ENCODE measurements around the gene FAT2.

FAT2 gene, protein sequence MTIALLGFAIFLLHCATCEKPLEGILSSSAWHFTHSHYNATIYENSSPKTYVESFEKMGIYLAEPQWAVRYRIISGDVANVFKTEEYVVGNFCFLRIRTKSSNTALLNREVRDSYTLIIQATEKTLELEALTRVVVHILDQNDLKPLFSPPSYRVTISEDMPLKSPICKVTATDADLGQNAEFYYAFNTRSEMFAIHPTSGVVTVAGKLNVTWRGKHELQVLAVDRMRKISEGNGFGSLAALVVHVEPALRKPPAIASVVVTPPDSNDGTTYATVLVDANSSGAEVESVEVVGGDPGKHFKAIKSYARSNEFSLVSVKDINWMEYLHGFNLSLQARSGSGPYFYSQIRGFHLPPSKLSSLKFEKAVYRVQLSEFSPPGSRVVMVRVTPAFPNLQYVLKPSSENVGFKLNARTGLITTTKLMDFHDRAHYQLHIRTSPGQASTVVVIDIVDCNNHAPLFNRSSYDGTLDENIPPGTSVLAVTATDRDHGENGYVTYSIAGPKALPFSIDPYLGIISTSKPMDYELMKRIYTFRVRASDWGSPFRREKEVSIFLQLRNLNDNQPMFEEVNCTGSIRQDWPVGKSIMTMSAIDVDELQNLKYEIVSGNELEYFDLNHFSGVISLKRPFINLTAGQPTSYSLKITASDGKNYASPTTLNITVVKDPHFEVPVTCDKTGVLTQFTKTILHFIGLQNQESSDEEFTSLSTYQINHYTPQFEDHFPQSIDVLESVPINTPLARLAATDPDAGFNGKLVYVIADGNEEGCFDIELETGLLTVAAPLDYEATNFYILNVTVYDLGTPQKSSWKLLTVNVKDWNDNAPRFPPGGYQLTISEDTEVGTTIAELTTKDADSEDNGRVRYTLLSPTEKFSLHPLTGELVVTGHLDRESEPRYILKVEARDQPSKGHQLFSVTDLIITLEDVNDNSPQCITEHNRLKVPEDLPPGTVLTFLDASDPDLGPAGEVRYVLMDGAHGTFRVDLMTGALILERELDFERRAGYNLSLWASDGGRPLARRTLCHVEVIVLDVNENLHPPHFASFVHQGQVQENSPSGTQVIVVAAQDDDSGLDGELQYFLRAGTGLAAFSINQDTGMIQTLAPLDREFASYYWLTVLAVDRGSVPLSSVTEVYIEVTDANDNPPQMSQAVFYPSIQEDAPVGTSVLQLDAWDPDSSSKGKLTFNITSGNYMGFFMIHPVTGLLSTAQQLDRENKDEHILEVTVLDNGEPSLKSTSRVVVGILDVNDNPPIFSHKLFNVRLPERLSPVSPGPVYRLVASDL (N-terminal part only)

DNA sequence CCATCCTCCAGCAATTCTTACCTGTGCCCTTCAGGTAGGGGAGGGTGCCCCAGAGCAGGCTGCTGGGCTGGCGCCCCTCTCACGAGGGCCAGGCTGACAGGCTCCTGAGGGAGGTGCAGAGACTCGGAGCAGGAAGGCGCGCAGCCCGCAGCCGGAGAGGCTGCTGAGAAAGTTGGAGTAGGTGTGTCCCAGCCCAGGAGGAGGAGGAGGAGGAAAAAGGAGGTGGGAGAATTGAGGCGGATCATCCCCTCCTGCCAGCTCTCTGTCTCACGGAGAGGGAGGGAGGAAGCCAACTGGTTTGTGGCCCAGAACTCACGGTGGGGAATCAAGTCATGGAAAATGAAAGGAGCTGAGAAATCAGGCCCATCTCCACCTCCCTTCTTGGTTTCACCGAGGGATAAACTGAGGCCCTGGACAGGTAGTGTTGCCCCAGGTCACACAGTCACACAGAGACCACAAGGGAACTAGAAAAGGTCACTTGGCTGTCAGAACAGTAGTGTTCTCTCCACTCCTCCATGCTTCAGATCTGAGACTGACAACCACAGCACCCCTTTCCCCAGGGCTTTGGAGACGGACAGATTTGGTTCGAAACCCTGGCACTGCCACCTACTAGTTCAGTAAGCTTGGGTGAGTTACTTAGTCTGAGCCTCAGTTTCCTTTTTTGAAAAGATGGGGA is at the start of gene FAT2:
TSS of gene FAT2 (minus strand) at position 188 of the 676 bp plus-strand sequence. CDS start 22,400 bp downstream, outside the sequence.
- DNase-seq: no peak

DNA sequence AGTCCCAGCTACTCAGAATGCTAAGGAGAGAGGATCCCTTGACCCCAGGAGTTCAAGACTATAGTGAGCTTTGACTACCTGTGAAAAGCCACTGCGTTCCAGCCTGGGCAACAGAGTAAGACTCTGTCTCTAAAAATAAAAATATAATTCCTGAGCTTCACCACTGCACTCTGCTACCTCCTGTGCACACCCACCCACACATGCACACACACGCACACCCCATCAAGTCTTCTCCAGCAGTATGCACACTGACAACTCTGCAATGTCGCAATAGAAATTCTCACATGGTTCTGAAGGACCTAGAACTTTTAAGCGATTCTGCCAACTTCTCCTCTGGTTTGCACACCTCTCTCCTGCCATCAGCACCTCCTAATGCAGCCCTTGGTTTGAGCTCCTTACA is 47.5 kb upstream of the FAT2 start:
- DNase-seq: no peak

- DNase-seq: no peak
Observed at GRCh38 chr5:151637676-151638075, 46.5 kb upstream of the FAT2 start.

GRCh38 chr5:151633892-151634291 is 42.8 kb upstream of the FAT2 start:
- DNase-seq: no peak

GRCh38 chr5:151632941-151633340 is 41.8 kb upstream of the FAT2 start:
- no peak for DNase-seq

DNA sequence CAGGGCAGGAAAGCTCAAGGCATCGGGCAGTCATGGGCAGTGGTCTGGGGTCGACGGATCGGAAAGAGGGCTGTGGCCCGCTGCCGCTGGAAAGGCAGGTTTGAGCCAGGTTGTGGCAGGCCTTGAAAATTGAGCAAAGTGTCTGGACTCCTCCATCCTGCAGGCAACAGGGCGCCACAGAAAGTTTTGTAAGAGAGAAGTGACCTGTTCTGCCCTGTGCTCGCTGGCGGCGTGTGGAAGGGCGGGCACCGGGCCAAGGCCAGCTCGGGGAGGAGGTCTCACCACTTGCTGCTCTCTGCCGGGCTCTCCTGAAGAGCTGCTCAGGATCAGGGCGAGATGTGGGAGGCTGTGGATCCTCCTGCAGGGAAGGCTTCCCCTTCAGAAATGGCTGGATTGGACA is 41.4 kb upstream of the FAT2 start:
- no peak for DNase-seq

GRCh38 chr5:151631941-151632340 is 40.8 kb upstream of the FAT2 start:
- DNase-seq: no peak

GRCh38 chr5:151630088-151630487 is 39.0 kb upstream of the FAT2 start:
- DNase-seq: no peak

- DNase-seq: no peak
Observed at GRCh38 chr5:151628112-151628823, 37.1 kb upstream of the FAT2 start.

DNA sequence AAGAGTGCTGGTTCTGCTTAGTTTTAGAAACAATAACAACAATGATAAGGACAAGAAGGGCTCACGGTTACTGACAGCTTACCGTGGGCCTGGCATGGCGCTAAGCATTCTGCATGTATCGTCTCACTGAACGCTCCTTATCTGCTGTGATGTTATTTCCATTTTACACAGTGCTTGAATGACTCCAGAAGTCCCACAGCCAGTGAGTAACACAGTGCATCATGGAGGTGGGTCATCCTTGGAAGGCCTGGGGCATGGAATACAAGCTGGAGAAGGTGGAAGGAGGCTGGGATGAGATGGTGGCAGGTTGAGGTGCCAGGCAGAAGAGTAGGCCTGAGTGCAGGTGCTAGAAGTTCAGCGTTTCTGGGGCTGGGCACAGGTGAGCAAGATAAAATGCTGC is 36.5 kb upstream of the FAT2 start:
- no peak for DNase-seq

GRCh38 chr5:151625285-151625684 is 34.2 kb upstream of the FAT2 start:
- DNase-seq: no peak

GRCh38 chr5:151624476-151624875 is 33.3 kb upstream of the FAT2 start:
- no peak for DNase-seq

DNA sequence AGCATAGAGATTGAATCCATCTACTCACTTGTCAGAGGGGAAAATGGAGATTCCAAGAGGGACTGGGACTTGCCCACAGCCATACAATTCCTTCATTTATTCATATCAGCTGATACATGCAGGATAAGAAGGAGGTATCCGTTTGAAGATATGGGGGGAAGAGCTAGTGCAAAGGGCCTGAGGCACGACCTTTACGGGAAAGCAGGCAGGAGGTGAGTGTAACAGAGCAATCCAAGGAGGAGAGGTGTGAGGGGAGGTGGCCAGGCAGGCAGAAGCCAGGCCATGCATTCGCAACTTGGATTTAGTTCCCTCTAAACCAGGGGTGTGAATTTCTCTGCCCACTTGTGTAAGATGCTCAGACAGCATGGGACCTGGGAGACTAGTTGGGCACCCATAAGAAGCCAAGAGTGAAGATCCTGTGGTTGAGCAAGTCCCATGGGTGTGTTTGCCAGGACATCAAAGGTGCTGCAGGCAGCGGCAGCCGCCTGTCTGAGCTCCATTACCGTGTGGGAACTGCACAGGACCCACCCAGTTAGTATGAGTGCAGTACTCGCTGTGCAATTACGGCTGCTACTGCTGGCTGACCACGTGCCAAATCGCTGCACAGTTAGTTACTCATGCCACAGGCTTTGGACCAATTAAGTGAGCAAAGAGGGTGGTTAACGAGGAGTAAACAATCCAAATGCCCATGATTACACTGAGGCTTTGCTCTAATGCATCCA is 31.4 kb upstream of the FAT2 start:
- DNase-seq: no peak

GRCh38 chr5:151620461-151620840 is 29.3 kb upstream of the FAT2 start:
- DNase-seq: no peak

GRCh38 chr5:151619812-151620460 is 28.8 kb upstream of the FAT2 start:
- no peak for DNase-seq

DNA sequence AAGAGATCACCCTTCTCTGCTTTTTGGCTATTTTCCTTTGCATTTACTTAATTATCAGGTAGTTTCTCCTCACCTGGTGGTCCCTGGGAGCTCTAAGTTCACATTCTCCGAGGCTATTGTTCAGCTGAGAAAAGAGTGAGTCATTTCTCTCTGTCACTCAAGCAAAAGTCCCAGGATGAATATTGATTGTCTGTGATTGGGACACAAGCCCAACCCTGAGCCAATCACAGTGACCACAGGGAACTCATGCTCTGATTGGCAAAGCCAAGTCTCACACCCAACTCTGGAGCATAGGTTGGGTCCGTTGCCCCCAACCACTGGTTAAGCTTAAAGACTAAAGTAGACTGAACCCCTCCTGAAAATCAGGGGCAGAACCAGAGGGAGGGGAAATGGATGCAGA is 27.8 kb upstream of the FAT2 start:
- DNase-seq: no peak

GRCh38 chr5:151617841-151618710 is 26.9 kb upstream of the FAT2 start:
- no peak for DNase-seq

DNA sequence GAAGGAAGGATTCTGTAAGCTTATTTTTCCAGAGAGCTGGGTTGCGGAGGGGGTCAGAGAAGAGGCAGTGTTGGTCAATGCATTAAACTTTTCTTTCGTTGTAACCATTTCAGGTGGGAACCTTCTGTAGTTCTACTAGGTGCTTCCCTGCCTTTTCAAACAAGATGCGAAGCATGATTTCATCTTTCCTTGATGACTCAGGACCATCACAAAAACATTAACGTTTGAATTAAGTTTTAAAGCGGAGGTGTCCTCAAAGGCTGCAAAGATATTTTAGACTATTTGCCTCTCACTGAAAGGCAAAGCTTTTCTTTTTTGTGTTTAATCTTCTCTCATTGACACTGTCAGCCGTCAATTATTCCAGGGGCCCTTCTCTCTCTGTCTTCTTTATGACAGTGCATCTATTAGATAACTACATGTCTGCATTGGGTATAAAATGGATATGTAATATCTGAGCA is 26.3 kb upstream of the FAT2 start:
- no peak for DNase-seq

- no peak for DNase-seq
Observed at GRCh38 chr5:151615431-151615830, 24.3 kb upstream of the FAT2 start.

DNA sequence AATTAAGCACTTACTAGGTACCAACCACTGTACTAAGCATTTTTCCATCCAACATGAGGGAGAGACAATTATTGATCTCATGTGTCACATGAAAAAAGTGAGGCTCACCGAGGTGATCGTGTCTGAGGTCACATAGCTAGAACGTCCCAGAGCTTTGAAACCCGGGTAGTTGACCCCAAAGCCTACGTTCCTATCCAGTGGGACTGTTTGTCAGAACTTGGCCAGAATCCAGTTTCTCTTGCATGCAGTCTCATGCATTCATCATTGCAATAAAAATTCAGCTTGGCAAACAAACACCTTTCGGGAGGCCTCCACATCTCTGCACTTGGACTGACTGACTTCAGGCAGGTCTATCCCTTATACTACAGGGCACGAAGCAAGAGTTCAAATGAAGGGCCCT is 23.4 kb upstream of the FAT2 start:
- DNase-seq: no peak
